KBM-7 (cell line): ENCODE results near the gene NPAS3.

Source experiments
- DNase-seq: peaks from one replicate; pipeline ENCODE4 v3.0.0-alpha.2; 2015
- in situ Hi-C: fragments of 300-500 bp; cut with MboI; formaldehyde crosslinking; loops from 2 replicates; pipeline ENCODE4 v1.14.3; 2020; ENCODE audit warnings: low sequenced_read_pairs, low pct_unique_long_range_greater_than_20kb, mixed read lengths

Gene NPAS3

DNA sequence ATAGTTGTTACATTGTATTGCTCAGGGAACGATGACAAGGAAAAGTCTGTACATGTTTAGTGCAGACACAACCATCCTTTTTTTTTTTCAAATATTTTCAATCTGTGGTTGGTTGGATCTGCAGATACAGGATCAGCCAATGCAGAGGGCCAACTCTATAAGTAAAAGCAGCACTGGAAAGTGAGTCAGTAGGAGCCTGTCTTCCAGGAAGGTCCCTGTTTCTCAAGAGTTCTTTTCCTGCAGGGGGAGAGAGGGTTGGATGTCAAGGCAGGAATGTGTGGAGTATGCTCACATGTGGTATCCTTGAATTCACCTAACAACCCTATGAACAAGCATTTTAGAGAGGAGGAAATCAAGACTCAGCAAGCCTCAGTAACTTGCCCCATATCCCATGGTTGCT is 409.1 kb downstream of the NPAS3 start:
- in situ Hi-C loops, result no loop called here

GRCh38 chr14:33348510-33348909 is 409.8 kb downstream of the NPAS3 start:
- DNase-seq, result no peak
- in situ Hi-C loops, result no loop called here

More for the DNA sequence above, 409.1 kb downstream of the NPAS3 start:
- DNase-seq, result no peak

DNA sequence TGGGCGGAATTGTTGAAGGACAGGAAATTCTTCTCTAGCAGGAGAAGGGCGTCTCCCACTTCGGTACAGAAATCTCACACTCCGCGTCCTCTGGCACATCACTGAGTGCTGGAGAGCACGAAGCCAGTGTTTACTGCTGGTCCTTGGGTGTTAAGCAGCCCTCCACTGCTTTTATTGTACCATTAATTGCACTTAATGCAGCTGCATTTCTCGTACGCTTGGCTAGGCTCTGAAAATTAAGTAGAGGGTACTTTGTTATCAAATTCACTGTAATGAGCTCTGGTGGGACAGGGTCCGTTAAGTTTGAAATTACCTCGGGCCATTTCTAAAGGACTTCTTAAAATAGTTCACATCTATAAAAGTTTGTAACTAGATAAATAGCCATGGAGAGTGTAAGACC is 411.2 kb downstream of the NPAS3 start:
- in situ Hi-C loops, result no loop called here
- DNase-seq, result no peak

- DNase-seq, result no peak
- in situ Hi-C loops, result no loop called here
These were observed 411.8 kb downstream of the NPAS3 start for GRCh38 chr14:33350366-33350990.

GRCh38 chr14:33352821-33353220 is 414.1 kb downstream of the NPAS3 start:
- in situ Hi-C loops, result no loop called here
- no peak for DNase-seq

DNA sequence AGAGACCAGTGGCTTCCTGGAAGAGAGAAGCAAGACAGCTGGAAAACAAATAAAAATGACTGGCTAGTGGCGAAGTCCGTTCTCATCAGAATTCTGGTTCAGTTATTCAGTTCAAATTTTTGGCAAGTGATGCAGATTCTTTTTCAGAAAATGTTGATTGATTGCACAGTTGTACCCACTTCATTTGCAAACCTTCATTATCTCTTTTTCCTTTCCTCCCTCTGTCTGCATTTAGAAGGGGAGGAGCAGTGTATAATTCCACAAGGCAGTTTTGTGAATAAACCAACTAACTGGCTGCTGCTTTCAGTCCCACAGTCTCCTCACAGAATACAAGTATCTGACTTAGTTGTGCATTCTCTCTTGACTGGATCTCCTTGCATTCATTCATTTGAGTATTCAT is 417.5 kb downstream of the NPAS3 start:
- in situ Hi-C loops, result no loop called here
- DNase-seq, result no peak

DNA sequence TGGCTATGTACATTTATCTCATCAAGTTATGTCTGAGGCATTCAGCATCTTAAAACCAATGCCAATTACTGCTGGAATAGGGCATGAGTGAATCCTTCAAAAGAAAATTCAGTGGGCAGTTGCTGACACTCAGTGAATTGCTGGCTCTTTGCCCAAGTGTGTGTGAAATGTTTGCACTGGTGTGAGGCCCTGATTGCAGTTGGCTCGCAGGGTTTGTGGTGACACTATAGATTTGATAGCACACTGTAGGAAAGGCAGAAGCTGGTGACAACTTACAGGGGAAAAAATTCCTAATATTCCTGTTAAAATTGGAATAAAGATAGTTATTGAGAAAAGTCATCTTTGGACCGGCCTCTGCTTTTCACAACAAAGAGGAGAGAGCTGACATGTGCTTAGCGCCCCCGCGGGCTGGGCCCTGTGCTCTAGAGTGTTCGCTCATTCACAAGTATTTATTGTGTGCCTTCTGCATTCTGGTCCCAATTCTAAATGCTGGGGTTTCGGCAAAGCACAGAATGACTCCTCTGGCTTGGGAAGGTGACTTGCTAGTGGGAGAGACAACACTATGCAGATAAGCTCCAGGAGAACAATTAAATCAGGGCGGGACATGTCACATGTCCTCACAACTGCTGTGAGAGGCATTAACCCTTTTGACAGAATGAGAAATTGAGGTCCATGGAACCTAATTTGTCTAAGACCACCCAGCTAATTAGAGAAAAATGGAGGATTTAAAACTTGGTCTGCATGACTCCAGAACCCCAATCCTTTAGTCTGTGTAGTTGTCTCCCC is 418.7 kb downstream of the NPAS3 start:
- in situ Hi-C loops, result no loop called here
- DNase-seq, result no peak

- in situ Hi-C loops, result no loop called here
- no peak for DNase-seq
These were observed 420.7 kb downstream of the NPAS3 start for GRCh38 chr14:33359288-33359881.

DNA sequence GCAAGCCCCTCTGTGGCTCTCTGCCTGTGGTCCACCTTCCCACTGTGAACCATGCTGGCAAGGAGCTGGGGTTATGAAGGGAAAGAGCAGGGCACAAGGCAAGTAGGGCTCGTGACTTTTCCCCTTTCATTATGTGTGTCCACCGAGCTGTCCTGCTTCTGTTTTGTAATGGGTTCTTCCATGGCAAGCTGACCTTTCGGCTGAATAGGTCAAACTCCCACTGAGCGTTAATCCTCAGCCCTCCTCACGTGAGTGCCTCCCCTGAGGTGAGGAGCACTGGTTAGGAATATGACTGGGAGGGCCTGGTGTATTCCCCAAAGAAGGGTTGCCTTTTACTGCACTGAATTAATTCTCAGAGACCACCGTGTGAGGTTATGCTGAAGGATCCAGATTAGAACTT is 424.3 kb downstream of the NPAS3 start:
- in situ Hi-C loops, result no loop called here

GRCh38 chr14:33363682-33364081 is 425.0 kb downstream of the NPAS3 start:
- in situ Hi-C loops, result no loop called here

More for the DNA sequence above, 424.3 kb downstream of the NPAS3 start:
- no peak for DNase-seq

GRCh38 chr14:33364466-33364865 is 425.8 kb downstream of the NPAS3 start:
- in situ Hi-C loops, result no loop called here
- no peak for DNase-seq

More at GRCh38 chr14:33363682-33364081, 425.0 kb downstream of the NPAS3 start:
- no peak for DNase-seq

DNA sequence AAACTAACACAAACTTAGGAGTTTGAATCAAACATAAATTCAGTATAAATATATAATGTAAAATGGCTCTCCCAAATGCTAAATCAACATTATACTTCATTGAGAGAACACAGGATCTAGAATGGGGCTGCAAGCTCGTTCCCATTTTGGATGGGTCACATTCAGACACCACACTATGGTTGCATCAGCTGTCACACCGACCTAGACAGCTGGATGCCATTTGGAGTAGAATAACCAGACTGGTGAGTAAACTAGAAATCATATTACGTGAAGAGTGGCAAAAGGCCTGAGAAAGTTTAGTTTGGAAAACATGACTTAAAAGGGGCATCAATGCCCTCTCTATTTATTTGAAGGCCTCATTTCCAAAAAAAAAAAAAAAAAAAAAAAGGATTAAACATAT is 430.4 kb downstream of the NPAS3 start:
- in situ Hi-C loops, result no loop called here
- DNase-seq, result no peak

GRCh38 chr14:33369972-33370371 is 431.3 kb downstream of the NPAS3 start:
- DNase-seq, result peak; percentile 9
- in situ Hi-C loops, result no loop called here

DNA sequence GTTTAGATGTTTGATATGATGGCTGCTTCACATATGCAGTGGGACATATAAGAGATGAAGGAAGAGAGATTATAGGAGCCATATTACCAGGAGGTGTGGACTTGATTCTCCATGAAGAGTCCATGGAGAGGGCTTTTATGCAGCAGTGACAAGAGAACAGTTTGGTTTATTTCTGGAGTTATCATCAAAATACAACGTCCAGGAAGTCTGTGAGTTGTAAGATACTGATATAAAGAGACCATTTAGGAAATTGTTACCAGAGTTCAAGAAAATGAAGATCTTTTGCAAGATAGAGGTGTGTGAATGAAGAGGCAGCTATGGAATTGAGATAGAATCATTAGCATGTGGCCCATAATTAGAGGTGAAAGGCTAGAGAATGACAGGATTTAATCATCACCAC is 431.7 kb downstream of the NPAS3 start:
- no peak for DNase-seq
- in situ Hi-C loops, result no loop called here

- in situ Hi-C loops, result no loop called here
- DNase-seq, result no peak
These were observed 436.5 kb downstream of the NPAS3 start for GRCh38 chr14:33375196-33375595.

DNA sequence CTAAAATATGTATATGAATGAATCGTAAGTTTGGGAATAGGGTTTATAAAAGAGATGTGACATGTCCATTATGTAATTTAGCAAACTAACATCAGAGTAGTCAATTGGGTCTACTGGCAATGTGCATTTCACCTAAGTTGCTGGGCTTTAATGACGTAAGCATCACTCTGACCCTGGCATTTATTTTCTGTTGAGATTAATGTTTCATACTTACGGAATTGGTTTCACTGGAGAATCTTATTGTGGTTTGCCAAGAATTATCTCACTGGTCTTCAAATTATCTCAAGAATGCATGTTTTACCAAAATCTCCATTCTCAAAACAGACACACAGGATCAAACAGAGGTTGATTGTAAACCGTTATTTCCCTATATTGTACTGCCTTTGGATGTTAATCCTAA is 437.1 kb downstream of the NPAS3 start:
- in situ Hi-C loops, result no loop called here
- no peak for DNase-seq

DNA sequence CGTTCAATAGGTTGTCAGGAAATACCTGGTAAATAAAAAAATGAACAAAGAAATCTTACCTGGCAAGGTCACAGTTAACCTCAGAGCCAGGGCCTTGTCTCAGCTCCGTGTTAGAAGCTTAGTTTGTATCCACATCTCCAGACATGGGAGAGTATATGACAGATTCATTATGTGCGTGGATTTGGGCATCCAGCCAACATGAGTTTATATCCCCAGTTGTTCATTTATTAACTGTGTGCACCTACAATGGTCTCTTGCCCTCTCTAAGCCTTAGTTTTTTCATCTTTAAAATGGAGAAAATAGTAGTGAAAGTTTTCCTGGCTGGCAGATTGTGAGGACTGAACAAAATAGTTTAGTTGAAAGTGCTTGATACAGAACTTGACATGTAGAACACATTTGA is 437.8 kb downstream of the NPAS3 start:
- DNase-seq, result no peak
- in situ Hi-C loops, result no loop called here

DNA sequence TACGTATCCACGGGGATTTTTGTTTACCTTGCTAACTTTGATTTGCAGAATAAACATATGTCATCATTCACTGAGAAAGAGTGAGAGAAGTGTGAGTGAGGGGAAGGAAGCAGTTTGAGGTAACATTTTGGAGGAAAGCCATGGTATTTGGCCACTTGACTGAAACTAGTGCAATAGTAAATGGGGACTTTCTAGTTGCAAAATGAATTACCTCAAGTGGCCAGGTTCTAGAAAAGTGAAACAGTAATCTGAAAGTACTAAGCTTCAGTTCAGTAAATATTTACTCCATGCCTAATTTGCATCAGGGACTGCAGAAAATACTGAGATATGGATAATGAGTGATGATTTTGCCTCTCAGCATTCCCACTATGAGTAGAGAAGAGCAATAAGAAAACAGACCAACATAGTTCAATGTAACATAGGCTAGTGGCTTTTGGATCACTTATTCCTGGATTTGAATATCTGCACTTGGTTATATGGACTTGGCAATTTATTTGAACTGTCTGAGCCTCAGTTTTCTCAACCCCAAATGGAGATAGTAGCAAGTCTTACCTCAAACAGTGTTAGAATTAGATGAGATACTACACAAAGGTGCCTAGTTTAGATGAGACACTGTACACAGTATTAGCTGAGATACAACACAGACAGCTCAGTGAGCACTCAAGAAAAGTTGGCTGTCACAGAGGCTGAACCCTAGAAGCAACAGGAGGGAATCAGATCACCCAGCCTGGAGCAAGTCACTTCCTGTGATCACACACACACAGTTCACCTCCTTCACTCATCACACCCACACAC is 439.1 kb downstream of the NPAS3 start:
- no peak for DNase-seq
- in situ Hi-C loops, result no loop called here

- in situ Hi-C loops, result no loop called here
- DNase-seq, result no peak
These were observed 443.0 kb downstream of the NPAS3 start for GRCh38 chr14:33381717-33382116.

GRCh38 chr14:33386140-33386539 is 447.5 kb downstream of the NPAS3 start:
- in situ Hi-C loops, result no loop called here
- DNase-seq, result no peak
